Measurements from ENCODE around the gene SH3BP2.

Gene SH3BP2

DNA sequence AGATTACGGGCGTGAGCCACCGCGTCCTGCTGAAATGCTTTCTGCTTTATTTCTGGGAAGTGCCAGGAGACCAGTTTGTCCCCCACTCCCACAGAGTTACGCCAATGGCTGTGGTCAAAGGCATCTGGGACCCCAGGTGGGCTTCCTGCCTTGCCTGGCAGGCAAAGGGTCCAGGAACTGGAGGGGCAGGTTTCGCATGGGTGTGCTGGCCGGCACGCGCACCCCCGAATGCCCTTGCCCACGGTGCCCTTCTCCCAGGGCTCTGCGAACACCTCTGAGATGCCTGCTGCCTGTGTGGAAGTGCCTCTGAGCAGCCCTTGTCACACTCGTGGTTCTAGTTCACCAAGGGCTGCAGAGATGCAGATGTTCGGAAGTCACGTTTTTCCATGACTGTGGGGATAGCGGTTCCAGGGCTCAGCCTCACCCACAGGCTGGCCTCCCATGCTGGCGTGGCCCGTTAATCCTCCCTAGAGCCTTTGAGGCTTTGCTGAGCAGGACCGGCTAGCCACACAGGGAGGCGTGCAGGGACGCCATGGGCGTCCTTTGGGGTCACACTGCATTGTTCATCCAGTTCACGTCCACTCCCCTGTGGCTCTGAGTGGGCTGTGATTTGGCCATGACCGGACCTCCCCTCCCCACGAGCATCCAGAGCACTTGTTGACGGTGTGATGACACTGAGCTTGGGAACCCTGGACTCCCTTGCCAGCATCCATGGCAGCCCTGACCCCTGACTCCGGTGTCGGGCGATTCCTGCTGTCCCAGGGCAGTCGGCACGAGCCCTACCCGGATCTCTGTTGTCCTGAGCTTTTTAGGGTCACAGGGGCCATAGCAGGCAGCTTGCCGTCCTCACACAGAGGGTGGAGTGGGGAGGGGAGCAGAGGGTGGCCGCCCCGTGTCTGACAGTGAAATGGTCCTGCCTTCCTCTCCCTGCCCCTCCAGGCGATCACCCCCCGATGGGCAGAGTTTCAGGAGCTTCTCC is 38.0 kb downstream of the SH3BP2 start:
- in situ Hi-C loops (cut with HindIII; ENCODE audit: low sequenced_read_pairs), result no loop called here

DNA sequence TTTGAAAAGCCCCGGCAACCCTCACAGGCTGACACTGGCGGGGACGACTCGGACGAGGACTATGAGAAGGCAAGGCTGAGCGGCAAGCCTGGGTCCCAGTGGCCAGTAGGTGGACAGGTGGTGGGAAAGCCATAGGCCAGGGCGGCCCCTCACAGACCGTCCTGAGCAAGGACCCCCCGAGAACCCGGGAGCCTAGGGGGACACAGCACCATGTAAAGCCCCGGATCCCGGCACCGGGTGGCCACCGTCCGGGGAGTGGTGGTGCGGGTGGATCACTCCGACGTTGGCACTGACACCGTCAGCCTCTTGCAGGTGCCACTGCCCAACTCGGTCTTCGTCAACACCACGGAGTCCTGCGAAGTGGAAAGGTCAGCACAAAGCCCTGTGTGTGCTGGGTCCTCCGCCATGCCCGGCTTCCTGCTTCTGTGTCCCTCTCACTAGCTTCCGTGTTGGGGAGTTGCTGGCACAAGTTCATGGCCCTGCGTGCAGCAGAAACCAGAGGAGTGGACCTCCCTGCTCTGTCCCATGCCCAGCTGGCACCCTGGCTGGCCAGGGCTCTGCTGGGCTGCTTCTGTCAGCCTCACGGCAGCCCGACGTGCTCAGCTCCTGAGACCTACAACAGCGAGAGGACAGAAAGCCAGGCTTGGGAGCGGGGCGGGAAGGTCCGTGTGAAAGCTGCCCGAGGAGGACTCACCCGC is 38.9 kb downstream of the SH3BP2 start:
- in situ Hi-C loops (cut with HindIII; ENCODE audit: low sequenced_read_pairs), result no loop called here

- in situ Hi-C loops (cut with HindIII; ENCODE audit: low sequenced_read_pairs), result no loop called here
These were observed 39.6 kb downstream of the SH3BP2 start for GRCh38 chr4:2832309-2832980.

DNA sequence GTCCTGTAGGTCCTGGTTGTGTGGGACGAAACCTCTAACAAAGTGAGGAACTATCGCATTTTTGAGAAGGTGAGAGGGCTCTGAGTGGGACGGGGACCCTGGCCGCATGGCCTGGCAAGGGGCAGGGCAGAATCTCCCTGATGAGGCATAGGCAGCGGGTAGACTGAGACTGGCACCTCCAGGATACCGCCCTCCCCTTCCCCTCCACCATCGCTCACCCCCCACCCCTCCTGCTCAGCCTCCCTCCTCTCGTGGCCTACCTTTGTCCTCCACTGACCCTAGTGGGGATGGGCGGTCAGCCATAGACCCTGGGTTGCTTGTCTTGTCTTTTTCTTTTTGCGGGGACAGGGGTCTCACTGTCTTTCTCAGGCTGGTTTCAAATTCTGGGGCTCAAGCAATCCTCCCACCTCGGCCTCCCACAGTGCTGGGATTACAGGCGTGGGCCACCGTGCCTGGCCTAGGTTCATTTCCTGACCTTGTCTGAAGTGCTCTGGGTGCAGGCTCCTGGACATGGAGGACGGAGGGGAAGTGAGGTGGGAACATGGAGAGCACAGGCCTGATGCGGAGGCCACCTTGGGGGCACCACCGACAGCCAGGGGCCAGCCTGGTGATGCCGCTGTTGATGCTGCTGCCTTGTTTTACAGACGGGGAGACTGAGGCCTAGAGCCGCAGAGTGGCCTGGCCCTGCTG is 40.2 kb downstream of the SH3BP2 start:
- in situ Hi-C loops (cut with HindIII; ENCODE audit: low sequenced_read_pairs), result no loop called here

DNA sequence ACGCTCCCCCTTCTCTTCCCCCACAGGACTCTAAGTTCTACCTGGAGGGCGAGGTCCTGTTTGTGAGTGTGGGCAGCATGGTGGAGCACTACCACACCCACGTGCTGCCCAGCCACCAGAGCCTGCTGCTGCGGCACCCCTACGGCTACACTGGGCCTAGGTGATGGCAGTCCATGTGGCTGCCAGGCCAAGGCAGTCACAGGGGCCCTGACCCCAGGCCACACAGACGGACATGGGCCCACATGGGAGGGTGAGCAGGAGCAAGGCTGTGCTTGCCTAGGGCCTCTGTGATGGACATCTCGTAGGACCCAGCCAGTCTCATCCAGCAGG is 40.8 kb downstream of the SH3BP2 start:
- in situ Hi-C loops (cut with HindIII; ENCODE audit: low sequenced_read_pairs), result no loop called here

DNA sequence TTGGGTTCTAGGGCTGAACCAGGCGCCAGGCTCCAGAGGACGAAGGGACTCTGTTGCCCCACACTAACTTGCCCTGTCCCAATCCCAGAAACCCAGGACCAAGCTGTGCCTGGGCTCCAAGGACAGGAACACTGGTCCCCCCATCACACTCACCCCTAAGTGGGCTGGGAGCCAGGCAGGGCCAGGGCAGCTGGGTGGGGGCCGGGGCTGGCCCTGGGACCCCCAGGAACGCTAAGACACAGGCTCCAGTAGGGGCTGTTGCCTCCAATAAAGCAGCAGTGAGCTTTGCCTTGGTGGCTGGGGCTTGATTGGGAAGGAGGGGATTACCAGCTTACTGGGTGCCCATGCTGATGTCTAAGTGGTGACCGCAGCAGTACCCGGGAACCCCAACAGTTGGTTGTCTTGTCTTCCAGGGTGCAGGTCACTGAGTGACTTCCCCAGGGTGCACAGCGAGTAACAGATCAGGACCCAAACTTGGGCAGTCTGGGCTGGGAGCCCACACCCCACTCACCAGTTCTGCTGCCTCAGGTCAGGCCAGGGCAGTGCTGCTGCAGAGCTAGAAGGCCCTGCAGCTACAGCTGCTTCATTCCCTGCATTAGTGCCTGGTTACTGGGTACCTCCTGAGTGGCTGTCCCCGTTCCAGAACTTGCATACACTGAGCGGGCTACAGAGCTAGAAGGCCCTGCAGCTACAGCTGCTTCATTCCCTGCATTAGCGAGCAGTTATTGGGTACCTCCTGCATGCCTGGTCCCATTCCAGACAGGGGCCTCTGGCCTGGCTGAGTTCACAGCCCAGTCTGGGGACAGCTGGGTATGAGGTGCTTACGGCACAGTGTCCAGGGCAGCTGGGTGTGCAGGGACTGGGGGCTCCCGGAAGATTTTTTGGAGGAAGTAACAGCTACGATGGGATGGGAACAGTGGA is 41.4 kb downstream of the SH3BP2 start:
- in situ Hi-C loops (cut with HindIII; ENCODE audit: low sequenced_read_pairs), result no loop called here

DNA sequence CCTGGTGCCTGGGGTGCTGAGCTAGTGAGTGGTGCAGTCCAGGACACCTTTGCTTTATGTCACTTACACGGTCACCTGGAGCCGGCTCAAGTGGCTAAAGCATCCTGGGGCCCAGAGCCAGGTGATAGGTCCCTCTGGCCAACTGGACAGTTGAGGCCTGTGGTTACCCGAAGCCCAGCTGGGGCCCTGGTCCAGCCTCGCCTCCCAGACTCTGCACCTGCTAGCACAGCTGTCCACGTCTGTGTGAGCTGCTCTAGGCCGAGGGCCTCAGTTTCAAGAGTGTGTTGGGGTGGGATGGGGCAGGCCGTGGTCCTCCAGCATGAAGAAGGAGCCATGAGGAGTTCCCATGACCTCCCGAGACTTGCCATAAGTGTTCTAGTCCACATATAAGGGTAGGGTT is 43.1 kb downstream of the SH3BP2 start:
- in situ Hi-C loops (cut with HindIII; ENCODE audit: low sequenced_read_pairs), result no loop called here

DNA sequence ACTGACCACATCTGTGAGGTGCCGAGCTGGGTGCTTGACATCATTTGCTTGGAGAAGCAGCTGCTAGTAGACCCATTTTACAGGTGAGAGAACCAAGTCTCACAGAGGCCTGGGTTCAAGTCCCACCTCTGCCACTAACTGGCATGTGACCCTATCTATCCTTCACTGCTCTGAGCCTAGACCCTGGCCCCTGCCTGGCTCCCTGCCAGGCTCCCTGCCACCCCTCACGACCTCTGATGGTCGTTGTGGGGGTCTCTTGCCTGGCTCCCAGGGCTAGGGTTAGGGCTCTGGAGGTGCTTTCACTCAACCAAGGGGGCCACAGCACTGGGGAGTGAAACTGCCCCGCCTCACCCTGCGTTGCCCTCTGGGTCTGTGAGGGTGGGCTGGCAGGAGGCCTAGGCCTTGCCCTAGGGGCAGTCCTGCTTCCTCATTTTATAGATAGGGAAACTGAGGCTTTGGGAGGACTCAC is 43.5 kb downstream of the SH3BP2 start:
- in situ Hi-C loops (cut with HindIII; ENCODE audit: low sequenced_read_pairs), result no loop called here

DNA sequence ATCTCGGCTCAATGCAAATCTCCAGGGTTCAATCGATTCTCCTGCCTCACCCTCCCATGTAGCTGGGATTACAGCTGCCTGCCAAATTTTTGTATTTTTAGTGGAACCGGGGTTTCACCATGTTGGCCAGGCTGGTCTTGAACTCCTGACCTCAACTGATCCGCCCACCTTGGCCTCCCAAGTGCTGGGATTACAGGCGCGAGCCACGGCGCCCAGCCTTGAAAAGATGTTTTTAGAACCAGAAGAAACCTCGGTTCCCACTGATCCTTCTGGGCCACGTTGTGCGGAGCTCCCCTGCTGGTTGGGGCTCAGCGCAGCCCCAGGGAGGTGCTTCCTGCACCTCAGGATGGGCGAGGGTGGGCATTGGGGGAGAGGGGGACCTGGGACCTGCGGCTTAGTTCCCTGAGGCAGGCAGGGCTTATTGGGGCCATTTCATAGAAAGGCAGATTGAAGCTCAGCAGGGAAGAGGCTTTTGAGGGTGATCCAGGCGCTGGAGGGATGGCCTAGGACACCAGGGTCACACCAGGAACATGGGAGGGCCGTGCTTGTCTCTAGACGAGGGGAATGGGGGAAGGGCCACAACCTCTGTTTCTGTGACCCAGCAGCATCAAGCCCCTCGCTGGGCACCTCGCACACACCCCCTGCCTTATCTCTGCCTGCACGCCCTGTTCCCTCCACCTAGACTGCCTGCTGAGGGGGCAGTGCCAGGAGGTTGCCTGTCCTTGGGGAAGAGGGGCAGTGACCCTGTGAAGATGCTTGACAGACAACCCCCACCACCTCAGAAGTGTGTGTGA is 44.4 kb downstream of the SH3BP2 start:
- in situ Hi-C loops (cut with HindIII; ENCODE audit: low sequenced_read_pairs), result no loop called here

GRCh38 chr4:2837904-2838496 is 45.1 kb downstream of the SH3BP2 start:
- in situ Hi-C loops (cut with HindIII; ENCODE audit: low sequenced_read_pairs), result no loop called here

- in situ Hi-C loops (cut with HindIII; ENCODE audit: low sequenced_read_pairs), result no loop called here
These were observed 46.2 kb downstream of the SH3BP2 start for GRCh38 chr4:2839060-2839459.

DNA sequence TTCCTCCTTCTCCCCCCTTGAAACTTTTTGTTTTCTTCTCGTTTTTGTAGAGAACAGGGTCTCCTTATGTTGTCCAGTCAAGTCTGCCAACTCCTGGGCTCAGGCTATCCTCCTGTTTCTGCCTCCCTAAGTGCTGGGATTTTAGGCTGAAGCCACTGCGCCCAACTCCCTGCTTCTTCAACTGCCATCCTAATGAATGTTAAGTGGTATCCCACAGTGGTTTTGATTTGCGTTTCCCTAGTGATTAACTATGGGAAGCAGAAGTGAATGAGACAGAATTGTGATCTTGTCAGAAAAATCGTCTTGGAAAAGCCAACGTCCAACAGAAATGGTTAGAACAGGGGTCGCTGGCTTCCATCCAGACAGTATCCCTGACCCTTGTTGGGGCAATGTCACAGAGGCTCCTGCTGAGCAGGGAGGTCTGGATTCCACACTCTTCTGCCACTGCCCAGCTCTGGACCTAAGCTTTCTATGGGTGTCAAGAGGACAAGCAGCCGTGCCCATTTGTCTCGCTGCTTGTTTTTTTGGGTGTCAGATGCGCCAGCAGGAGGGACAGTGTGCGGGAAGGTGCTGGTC is 49.9 kb downstream of the SH3BP2 start:
- in situ Hi-C loops (cut with HindIII; ENCODE audit: low sequenced_read_pairs), result no loop called here

DNA sequence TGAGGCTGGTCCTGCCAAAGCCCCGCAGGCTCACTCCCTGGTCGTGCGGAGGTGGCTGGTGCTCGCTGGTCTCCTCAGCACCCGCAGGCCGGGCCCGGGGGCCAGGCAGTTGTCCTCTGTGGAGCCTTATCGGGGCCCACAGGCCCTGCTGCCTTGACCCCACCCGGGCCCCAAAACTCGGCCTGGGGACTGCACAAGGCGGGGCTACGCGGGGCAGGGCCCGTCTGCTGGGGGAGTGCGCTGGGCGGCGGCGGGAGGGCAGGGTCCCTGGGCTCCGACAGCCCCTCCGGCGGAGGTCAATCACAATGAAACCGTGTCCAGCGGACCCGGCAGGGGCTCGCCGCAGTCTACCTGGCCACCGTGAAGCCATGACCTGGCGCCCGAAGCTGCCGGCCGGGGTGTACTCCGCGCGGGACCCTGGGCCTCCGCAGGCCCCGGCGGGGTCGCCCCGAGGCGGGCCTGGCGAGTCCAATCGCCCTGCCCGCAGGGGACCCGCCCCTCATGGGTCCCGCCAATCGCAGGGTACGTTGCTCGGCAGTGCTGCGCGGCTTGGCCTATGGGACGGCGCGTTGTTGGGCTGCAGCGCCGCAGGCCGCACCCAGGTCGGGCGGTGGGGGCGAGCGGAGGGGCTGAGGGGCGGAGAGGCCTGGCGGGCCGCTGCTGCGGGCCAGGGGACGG is 50.5 kb downstream of the SH3BP2 start, which contains the start of gene ADD1:
TSS of gene ADD1 (plus strand) at position 582 of the 678 bp plus-strand sequence. CDS start 32,072 bp downstream, outside the sequence.
- in situ Hi-C loops (cut with HindIII; ENCODE audit: low sequenced_read_pairs), result no loop called here

DNA sequence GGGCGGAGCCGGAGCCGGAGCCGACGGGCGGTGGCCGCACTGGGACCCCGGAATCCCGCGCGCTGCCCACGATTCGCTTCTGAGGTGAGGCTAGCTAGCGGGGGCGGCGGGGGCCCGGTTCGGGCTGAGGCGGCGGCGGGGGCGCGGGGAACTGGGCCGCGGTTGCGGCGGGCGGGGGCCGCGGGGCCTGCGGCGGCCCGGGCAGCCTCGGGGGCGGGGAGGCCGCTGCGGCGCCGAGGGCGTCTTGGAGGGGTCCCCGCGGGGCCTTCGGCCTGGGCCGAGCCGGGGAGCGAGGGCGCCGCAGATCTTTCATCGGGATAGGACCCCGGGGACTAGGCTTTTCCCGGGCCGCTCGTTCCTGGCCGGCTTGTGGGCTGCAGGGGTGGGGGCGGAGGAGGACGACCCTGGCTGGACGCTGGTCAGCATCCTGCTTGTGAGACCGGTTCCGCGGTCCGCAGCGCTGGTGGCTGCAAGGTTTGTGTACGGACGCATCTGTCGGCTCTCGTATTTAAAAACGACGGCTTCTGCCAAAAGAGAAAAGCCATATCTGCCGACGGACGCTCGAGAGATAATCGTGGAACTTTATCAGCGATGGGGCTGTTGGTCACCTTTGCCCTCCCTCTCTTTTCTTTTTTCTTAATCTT is 51.2 kb downstream of the SH3BP2 start:
- in situ Hi-C loops (cut with HindIII; ENCODE audit: low sequenced_read_pairs), result no loop called here

DNA sequence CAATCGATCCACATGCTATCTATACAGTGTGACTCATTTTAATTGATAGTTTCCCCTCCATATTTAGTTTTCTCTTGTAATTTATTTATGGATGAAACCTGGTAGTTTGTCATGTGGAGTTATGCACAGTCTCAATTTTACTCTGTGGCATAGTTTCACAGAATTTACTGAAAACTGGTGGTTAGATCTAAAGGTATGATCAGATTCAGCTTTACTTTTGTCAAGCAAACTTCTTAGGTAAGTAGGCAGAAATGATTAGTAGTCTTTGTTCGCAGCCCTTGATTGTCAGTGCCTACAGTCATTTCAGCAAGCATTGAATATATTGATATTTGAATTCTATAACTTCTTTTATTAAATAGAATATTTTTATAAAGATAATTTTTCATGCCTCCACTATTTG is 53.3 kb downstream of the SH3BP2 start:
- in situ Hi-C loops (cut with HindIII; ENCODE audit: low sequenced_read_pairs), result no loop called here

GRCh38 chr4:2847302-2847871 is 54.5 kb downstream of the SH3BP2 start:
- in situ Hi-C loops (cut with HindIII; ENCODE audit: low sequenced_read_pairs), result no loop called here

DNA sequence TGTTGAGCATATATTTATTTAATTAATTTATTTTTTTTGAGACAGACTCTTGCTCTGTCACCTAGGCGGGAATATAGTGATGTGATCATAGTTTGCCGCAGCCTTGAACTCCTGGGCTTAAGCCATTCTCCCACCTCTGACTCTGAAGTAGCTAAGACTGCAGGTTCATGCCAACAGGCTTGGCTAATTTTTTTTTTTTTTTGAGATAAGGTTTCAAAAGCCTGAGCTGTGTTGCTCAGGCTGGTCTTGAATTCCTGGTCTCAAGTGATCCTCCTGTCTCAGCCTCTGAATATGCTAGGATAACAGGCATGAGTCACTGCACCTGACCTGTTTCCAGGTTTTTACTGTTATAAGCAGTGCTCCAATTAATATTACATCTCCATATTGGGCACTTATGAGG is 55.6 kb downstream of the SH3BP2 start:
- in situ Hi-C loops (cut with HindIII; ENCODE audit: low sequenced_read_pairs), result no loop called here
